ENCODE measurements around the gene PARD3. TPM values are rescaled to one million over a fixed set of nuclear protein-coding genes. Genes with fewer than 3 reads are reported as not detected.

Gene PARD3
- total RNA-seq, 1 experiment from 2014 or later: 57.4 TPM

DNA sequence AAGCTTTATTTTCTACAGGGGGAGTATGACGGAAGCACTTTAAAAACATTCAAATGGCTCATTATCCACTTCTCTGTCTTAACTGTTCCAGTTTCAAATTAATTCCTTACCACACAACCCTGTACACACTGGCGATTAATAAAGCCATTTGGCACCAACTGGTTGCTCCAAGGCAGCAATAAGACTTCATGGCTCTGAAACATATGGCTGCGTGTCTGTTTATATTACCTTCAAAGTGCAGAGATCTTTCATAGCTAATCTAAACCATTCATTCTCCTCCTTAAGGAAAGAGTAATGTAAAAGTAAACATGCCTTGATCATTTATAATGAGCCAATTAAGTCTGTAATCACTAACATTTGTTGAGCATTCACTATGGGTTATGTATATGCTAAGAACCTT is 325.7 kb downstream of the PARD3 start:
- no TSS peak for BruUV-seq (replicated peaks)
- Histone ChIP-seq H3K27me3 (ENCODE audit: insufficient read depth, low read depth) (no peaks in the 10 kb centered on the region), H3K4me2 (no peak overlapping the region), H3K27ac (no peak overlapping the region), H3K4me3 (no peak overlapping the region), H3K9me3 (ENCODE audit: insufficient read depth, low read depth) (no peaks in the 10 kb centered on the region), H4K20me1 (ENCODE audit: insufficient read depth) (no peaks in the 10 kb centered on the region), H2AFZ (no peak overlapping the region), H3F3A (ENCODE audit: insufficient read depth, low read depth) (peaks cover 8% of the 10 kb centered on the region; the same call in 1 of the 2 replicates), H3K79me2 (ENCODE audit: low read depth) (peaks cover 6% of the 10 kb centered on the region; the same call in 1 of the 2 replicates), H3K36me3 (ENCODE audit: low read depth) (no peaks in the 10 kb centered on the region), H3K4me1 (replicated peaks; ENCODE audit: insufficient read depth) (peaks cover 9% of the 10 kb centered on the region), H3K9me2 (ENCODE audit: insufficient read depth) (no peaks in the 10 kb centered on the region)
- intact Hi-C loops (cut with micrococcal nuclease; ENCODE audit: unreplicated experiment): no loop called here
- ChIA-PET CTCF (interaction anchor here (0.7 kb wide), 1 partner anchor 150 kb away, joined by 3 read pairs; no protein-coding TSS in a partner anchor), POLR2A (ENCODE audit: unreplicated experiment) (no interaction called here)
- TF ChIP-seq, protein P1, sequence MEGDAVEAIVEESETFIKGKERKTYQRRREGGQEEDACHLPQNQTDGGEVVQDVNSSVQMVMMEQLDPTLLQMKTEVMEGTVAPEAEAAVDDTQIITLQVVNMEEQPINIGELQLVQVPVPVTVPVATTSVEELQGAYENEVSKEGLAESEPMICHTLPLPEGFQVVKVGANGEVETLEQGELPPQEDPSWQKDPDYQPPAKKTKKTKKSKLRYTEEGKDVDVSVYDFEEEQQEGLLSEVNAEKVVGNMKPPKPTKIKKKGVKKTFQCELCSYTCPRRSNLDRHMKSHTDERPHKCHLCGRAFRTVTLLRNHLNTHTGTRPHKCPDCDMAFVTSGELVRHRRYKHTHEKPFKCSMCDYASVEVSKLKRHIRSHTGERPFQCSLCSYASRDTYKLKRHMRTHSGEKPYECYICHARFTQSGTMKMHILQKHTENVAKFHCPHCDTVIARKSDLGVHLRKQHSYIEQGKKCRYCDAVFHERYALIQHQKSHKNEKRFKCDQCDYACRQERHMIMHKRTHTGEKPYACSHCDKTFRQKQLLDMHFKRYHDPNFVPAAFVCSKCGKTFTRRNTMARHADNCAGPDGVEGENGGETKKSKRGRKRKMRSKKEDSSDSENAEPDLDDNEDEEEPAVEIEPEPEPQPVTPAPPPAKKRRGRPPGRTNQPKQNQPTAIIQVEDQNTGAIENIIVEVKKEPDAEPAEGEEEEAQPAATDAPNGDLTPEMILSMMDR (conservative IDR thresholded peaks at IDR 0.05): no peak
- no peak for TF ChIP-seq EZH2 (IDR thresholded peaks at IDR 0.05; ENCODE audit: low read depth)
- no peak for DNase-seq

DNA sequence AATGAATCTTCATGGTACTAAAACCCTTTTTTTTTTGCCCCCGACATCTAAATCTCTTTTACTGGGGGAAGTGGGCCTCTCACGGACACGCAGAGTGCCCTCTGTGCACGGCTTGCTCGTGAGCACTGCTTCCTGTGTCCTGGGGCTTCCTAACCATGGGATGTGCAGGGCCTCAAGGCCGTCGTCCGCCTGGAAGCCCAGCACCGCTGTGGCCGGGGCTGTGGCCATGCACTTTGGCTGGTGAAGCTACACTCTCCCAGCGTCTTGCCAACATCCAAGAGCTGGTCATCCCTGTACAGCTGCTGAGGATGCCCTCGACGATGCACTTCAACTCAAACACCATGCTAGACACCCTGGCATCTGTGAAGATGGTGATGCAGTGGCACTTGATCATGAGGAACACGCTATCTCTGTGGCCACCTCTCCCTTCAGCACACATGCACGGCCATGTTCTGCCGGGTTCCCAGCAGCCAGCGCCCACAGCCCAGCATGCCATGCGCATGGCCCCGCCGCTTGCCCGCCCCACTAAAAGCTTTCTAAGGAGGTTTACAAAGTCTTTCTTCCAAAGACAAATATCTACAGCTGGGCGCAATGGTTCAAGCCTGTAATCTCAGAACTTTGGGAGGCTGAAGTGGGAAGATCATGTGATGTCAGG is 326.5 kb downstream of the PARD3 start:
- intact Hi-C loops (cut with micrococcal nuclease; ENCODE audit: unreplicated experiment): no loop called here
- H3F3A ChIP-seq (ENCODE audit: insufficient read depth, low read depth): peaks cover 2% of the 10 kb centered on the region; the same call in 1 of the 2 replicates
- H3K9me3 ChIP-seq (ENCODE audit: insufficient read depth, low read depth): no peaks in the 10 kb centered on the region
- BruUV-seq (replicated peaks): no TSS peak
- TF ChIP-seq, protein P1 (conservative IDR thresholded peaks at IDR 0.05): no peak
- TF ChIP-seq EZH2 (IDR thresholded peaks at IDR 0.05; ENCODE audit: low read depth): no peak
- peaks cover under 1% of the 10 kb centered on the region; the same call in 1 of the 2 replicates for H3K4me1 ChIP-seq (replicated peaks; ENCODE audit: insufficient read depth)
- no peak overlapping the region for H3K4me3 ChIP-seq
- H3K9me2 ChIP-seq (ENCODE audit: insufficient read depth): no peaks in the 10 kb centered on the region
- H3K79me2 ChIP-seq (ENCODE audit: low read depth): peaks cover 6% of the 10 kb centered on the region; the same call in 1 of the 2 replicates
- no peaks in the 10 kb centered on the region for H3K27me3 ChIP-seq (ENCODE audit: insufficient read depth, low read depth)
- ChIA-PET CTCF (no interaction called here), POLR2A (ENCODE audit: unreplicated experiment) (no interaction called here)
- H3K36me3 ChIP-seq (ENCODE audit: low read depth): no peaks in the 10 kb centered on the region
- no peak overlapping the region for H3K4me2 ChIP-seq
- H4K20me1 ChIP-seq (ENCODE audit: insufficient read depth): no peaks in the 10 kb centered on the region
- H3K27ac ChIP-seq: no peak overlapping the region
- no peak for DNase-seq
- no peak overlapping the region for H2AFZ ChIP-seq

DNA sequence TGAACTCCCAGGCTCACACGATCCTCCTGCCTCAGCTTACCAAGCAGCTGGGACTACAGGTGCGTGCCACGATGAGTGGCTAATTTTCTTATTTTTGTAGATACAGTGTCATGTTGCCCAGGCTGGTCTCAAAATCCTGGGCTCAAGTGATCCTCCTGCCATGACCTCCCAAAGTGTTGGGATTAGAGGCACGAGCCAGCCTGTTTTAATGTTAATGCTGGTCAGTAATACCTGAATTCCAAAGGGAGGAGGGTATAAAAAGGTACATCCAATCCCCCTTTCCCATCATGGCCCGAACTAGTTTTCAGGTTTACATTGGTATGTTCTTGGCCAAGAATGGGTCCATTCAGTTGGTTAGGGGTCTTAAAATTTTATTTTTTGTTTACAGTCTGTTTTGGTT is 329.1 kb downstream of the PARD3 start:
- Histone ChIP-seq H3K27ac (no peak overlapping the region), H3K4me1 (replicated peaks; ENCODE audit: insufficient read depth) (no peaks in the 10 kb centered on the region)

More for the DNA sequence above, 329.1 kb downstream of the PARD3 start:
- no peak overlapping the region for H2AFZ ChIP-seq
- DNase-seq: no peak
- no peaks in the 10 kb centered on the region; the same call in 1 of the 2 replicates for H3K79me2 ChIP-seq (ENCODE audit: low read depth)
- H3F3A ChIP-seq (ENCODE audit: insufficient read depth, low read depth): no peaks in the 10 kb centered on the region
- ChIA-PET POLR2A (ENCODE audit: unreplicated experiment) (no interaction called here), CTCF (no interaction called here)
- intact Hi-C loops (cut with micrococcal nuclease; ENCODE audit: unreplicated experiment): no loop called here
- H3K36me3 ChIP-seq (ENCODE audit: low read depth): no peaks in the 10 kb centered on the region
- no TSS peak for BruUV-seq (replicated peaks)
- no peaks in the 10 kb centered on the region for H3K27me3 ChIP-seq (ENCODE audit: insufficient read depth, low read depth)
- no peak overlapping the region for H3K4me2 ChIP-seq
- TF ChIP-seq, protein P1 (conservative IDR thresholded peaks at IDR 0.05): no peak
- H3K4me3 ChIP-seq: no peak overlapping the region
- H4K20me1 ChIP-seq (ENCODE audit: insufficient read depth): no peaks in the 10 kb centered on the region
- H3K9me2 ChIP-seq (ENCODE audit: insufficient read depth): no peaks in the 10 kb centered on the region
- no peaks in the 10 kb centered on the region for H3K9me3 ChIP-seq (ENCODE audit: insufficient read depth, low read depth)
